Activated naive CD8-positive, alpha-beta T cell treated with anti-CD3 and anti-CD28 coated beads, Interleukin-2, amount 50 U/mL, for 16 hours (primary cell): Measurements from ENCODE around the gene DUOXA1.
A peak's percentile ranks its signal among the peaks of the same experiment; 100 is the strongest.

ENCODE experiments used
- DNase-seq: peaks from one replicate; pipeline ENCODE4 v3.0.0-alpha.2; 2020; ENCODE audit warnings: low read depth, low spot score

DUOXA1 gene

GRCh38 chr15:45129651-45130129 is at the start of gene DUOXA1, which contains the start of gene DUOX1:
Gene DUOXA1 (minus strand): TSS chr15:45129879. CDS start chr15:45123014, 6,865 bp downstream.
Gene DUOX1 (plus strand): TSS chr15:45129994. CDS start chr15:45131967, 1,973 bp downstream.
- no peak for DNase-seq

DNA sequence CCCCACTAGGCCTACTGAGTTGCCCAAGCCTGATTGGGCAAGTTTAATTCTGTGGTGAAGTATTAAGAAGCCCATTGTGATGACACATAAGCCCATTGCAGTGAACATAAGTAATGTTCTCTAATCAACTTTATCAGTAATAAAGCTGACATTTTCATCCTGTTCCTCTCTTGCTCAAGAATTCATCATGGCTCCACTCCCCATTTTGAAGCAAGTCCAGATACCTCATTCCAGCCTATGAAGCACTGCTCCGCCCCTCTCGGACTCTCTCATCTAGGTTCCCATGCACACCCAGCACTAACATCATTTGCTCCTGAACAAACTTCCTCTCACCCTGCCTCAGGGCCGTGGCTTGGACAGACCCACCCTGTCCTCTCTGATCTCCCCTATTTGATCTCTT is 47.6 kb upstream of the DUOXA1 start:
- no peak for DNase-seq

GRCh38 chr15:45174577-45174976 is 44.9 kb upstream of the DUOXA1 start:
- no peak for DNase-seq

DNA sequence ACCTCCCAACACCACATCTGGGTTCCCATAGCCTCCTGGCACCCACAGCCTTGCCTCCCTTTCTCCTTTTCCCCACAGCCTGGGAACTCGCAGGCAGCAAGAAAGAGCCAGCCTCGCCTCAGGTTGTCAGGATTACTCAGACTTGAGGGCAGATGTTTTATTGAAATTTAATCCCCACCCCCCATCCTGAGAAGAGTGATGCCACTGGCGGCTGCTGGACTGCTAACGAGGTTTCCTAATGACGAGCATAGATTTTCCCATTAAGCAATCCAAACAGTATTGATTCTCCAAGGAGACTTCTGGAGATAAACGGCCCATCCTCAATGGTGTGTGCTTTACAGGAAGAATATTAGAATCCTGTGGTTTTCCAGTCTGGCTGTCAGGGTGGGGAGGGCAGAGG is 44.4 kb upstream of the DUOXA1 start:
- DNase-seq, result no peak

GRCh38 chr15:45171912-45172311 is 42.2 kb upstream of the DUOXA1 start:
- DNase-seq, result no peak

- no peak for DNase-seq
These were observed 40.2 kb upstream of the DUOXA1 start for GRCh38 chr15:45169608-45170480.

GRCh38 chr15:45168751-45169551 is 39.3 kb upstream of the DUOXA1 start:
- DNase-seq, result no peak

DNA sequence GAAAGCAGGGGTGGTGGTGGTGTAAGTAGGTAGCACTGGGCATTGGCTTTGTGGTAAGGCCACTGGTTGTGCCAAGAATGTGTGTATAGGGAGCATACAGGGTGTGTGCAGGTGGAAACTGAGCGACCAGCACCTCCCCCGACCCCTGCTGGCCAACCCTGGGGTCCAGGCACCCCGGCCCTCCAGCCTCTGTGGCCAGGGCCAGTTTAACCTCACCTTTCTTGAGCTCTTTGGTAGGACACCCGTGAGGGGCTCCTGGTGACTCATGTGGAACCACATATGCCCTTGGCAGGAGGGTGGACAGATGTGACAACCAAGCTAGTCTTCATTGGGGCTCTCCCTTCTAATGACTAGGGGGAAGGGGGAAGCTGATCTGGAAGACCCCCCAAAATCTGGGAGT is 38.6 kb upstream of the DUOXA1 start:
- DNase-seq, result no peak

GRCh38 chr15:45167631-45168205 is 38.0 kb upstream of the DUOXA1 start:
- DNase-seq, result no peak

DNA sequence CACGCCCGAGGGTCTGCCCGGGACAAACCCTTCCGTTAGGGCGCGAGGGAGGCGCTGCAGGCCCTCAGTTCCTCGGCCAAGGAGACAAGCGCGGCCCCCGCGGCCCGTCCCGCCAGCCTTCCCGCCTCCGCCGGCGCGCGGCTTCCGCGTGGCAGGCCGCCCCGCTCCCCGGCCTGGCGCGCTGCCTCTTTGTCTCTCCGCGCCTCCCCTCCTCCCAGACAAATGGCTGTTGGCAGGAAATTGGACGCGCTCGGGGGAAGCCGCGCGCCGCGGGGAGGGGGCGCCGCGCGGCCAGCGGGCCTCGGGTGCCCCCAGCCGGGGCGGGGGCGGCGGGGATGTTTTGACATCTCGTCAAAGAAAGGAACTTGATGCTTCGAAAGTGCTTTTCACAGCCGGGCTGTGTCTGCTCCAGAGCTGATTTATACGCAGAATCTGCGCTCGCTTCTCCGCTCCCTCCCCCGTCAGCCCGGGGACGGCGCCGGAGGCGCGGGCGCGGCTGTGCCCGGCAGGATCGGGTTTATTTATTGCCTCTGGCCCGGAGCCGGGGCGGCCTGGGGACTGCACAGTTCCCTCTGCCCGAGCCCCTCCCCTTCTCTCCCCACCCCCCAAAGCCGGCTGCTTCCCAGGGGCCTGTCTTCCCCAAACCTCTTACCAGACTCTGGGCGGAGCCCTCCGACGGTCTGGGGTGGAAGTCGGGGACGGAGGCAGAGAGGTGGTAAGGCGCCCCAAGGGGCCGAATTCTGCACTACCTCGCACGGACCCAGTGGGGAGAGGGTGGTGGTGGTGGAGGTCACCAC is 37.4 kb upstream of the DUOXA1 start:
- peak; percentile 52 for DNase-seq

DNA sequence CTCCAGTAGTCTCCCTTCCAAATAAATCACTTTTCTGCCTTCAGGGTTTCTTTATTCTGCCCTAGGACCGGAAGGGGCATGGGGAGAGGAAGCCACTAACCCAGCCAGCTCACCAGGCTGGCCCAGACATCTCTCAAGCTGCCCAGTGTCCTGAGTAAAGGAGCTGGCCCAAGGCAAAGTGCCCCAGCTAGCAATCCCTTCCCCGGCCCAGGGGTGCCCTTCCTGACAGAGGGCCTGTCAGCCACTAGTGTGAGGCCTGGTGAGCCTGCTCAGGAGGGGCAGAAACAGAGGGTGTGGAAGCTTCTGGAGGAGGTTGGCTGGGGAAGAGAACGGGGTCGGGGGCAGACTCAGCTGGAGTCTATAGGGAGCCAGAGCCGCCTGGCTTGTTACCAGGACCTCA is 35.9 kb upstream of the DUOXA1 start:
- DNase-seq, result no peak

DNA sequence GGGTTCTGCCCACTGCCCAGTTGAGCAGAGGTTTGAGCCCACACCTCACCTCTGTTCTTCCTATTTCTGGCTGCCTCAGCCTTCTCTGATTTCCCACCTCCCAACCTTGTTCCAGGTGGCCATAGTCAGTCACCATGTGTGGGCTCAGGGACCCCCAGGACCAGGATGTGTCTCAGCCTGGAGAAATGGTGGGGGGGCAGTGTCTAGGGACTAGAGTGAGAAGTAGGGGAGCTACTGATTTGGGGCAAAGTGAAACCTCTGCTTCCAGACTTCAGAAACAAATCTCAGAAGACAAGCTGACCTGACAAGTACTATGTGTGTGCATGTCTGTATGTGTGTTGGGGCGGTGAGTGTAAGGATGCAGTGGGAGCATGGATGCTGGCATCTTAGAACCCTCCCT is 35.2 kb upstream of the DUOXA1 start:
- no peak for DNase-seq

- no peak for DNase-seq
These were observed 33.8 kb upstream of the DUOXA1 start for GRCh38 chr15:45163508-45163856.

DNA sequence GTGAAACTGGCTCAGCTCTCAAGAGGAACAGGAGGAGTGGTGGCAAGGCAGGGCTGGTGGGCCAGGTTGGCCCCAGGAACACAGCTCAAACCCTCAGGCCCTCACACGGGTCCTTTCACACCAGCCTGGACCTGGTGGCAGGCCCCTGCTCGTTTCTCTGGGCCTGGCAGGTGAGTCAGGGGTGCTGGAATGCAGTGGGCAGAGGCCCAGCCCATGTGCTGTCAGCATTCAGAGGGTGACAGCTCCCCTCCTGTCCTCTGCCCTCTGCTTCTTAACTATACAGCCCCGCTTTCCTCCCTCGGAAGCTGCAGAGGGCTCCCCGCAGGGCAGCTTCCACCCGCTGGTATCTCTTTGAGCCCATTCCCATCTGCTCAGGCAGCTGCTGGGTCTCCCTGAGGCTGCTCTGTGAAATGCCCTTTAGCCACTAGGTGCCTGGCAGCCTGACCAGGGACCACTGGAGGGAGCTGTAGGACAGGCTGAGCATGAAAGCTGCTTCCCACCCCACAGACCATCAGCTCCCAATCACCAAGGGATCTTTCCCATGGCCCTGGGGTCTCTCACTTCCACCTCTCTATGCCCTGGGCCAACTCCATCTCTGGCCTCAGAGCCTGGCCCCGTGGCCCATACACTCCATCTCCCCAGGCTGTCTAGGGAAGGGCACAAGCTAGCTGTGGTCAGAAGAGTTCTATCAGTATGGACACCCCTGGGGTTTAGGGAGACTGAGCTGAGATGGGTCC is 33.3 kb upstream of the DUOXA1 start:
- DNase-seq, result peak; percentile 27

- DNase-seq, result no peak
These were observed 32.0 kb upstream of the DUOXA1 start for GRCh38 chr15:45161666-45162065.

DNA sequence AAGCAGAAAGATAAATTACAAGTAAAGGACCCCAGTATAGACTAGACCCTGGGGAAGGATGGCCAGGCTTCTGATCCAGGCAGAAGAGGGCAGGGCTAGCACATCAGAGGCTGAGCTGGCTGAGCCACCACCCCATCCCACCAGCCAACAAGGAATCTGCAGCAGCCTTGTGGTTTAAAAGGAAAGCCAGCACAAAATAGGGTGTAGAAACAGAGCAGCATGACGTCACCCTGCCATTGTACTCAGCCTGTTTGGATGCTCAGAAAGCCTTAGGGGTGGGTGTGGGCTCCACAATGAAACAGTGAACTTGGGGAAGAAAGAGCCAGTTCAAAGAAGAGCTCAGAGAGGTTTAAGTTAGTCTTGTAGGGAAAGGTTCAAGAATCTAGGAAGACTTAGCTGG is 28.3 kb upstream of the DUOXA1 start:
- no peak for DNase-seq

GRCh38 chr15:45156744-45157455 is 27.2 kb upstream of the DUOXA1 start:
- no peak for DNase-seq

DNA sequence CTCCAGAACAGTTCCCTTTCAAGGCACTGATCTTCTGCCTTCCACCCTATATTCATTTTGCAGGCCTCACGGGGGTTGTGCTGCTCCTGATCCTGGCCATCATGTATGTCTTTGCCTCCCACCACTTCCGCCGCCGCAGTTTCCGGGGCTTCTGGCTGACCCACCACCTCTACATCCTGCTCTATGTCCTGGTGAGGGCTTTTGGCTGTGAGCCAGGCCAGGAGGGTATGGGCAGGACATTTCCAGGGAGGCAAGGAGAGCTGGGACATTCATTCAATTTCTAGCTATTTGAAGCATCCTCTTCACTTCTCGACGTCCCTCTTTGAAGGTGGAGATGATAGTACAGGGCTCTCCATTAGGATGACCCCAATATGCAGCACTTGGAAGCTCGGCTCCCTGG is 26.1 kb upstream of the DUOXA1 start:
- no peak for DNase-seq

DNA sequence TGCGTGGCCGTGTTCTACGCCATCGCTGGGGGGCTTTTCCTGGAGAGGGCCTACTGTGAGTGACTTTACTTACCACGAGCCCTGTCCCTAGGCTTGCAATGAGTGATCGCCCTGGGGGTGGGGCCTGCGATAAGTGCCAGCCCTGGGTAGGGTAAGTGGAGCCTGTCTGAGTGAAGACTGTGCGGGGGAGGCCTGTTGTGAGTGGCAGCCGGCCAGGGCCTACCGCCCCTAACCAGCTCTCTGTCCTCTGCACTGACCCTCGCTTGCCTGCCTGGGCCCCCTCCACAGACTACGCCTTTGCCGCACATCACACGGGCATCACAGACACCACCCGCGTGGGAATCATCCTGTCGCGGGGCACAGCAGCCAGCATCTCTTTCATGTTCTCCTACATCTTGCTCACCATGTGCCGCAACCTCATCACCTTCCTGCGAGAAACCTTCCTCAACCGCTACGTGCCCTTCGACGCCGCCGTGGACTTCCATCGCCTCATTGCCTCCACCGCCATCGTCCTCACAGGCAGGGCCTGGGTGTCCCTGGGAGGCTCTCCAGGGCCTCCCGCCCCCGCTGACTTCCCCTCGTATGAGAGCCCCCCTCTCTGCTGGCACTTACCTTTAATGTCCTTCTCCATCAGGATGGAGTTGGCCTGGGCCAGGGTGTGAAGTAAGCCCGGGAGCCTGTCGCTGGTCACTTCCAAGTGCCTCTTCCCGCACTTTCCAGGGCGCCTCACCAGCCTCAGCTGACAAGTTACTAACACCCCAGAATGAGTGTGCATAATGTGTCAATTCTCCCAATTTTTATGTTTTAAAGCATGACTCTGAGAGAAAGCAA is 22.5 kb upstream of the DUOXA1 start:
- DNase-seq, result no peak
